Stimulated activated memory B cell treated with anti-CD40 and anti-IgM and Interleukin-4, amounts not matched to agents 10 μg/mL and 1 μg/mL and 100 μg/mL, for 72 hours (primary cell): Measurements from ENCODE around the gene QPCT.
"Not testable (repeated sequence)": the region's sequence is repeated elsewhere in the genome, so short reads cannot be mapped to it uniquely, and the experiment has no call there.

Experiments
- ATAC-seq: fragments of 150-1000 bp; cut with Tn5 transposase; 2 replicates; pipeline ENCODE4 v1.10.0; 2021
- H3K27ac Mint-ChIP-seq: one replicate; pipeline ENCODE4 v1.8.0; 2022; ENCODE audit warnings: mild to moderate bottlenecking, mixed read lengths
- H3K27me3 Mint-ChIP-seq: one replicate; pipeline ENCODE4 v1.8.0; 2022; ENCODE audit warnings: mixed read lengths
- H3K36me3 Mint-ChIP-seq: one replicate; pipeline ENCODE4 v1.8.0; 2022; ENCODE audit warnings: mixed read lengths
- H3K4me1 Mint-ChIP-seq: one replicate; pipeline ENCODE4 v1.8.0; 2022; ENCODE audit warnings: mixed read lengths
- H3K4me3 Mint-ChIP-seq: one replicate; pipeline ENCODE4 v1.8.0; 2022; ENCODE audit warnings: mild to moderate bottlenecking, moderate library complexity, mixed read lengths
- H3K9me3 Mint-ChIP-seq: one replicate; pipeline ENCODE4 v1.8.0; 2022; ENCODE audit warnings: mixed read lengths

QPCT gene

GRCh38 chr2:37344453-37345361 is at the start of gene QPCT:
Gene QPCT (plus strand): TSS chr2:37344630. CDS start chr2:37344732, 102 bp downstream.
- H3K27me3 Mint-ChIP-seq: no peaks in the 10 kb centered on the region
- no peaks in the 10 kb centered on the region for H3K9me3 Mint-ChIP-seq
- ATAC-seq: peak; percentile 89
- H3K4me1 Mint-ChIP-seq: peaks cover 26% of the 10 kb centered on the region
- peak within 1 kb of the TSS; percentile 85 for H3K27ac Mint-ChIP-seq
- H3K36me3 Mint-ChIP-seq: no peaks in the 10 kb centered on the region
- peak within 1 kb of the TSS; percentile 87 for H3K4me3 Mint-ChIP-seq

- not testable (repeated sequence) for H3K27me3 Mint-ChIP-seq
These were observed 49.6 kb upstream of the QPCT start for GRCh38 chr2:37294858-37295257.

GRCh38 chr2:37295469-37296073 is 48.9 kb upstream of the QPCT start:
- Mint-ChIP-seq H3K4me1 (peaks cover 32% of the 10 kb centered on the region), H3K4me3 (no peak overlapping the region), H3K36me3 (peaks cover 21% of the 10 kb centered on the region), H3K27ac (peak overlapping the region; percentile 14), H3K9me3 (no peaks in the 10 kb centered on the region), H3K27me3 (no peaks in the 10 kb centered on the region)
- ATAC-seq: no peak

More at GRCh38 chr2:37294858-37295257, 49.6 kb upstream of the QPCT start:
- Mint-ChIP-seq H3K27ac (peak overlapping the region; percentile 14), H3K36me3 (peaks cover 28% of the 10 kb centered on the region), H3K4me1 (peaks cover 31% of the 10 kb centered on the region)
- H3K4me3 Mint-ChIP-seq, ATAC-seq, H3K9me3 Mint-ChIP-seq: not testable (repeated sequence)

GRCh38 chr2:37297632-37298031 is 46.8 kb upstream of the QPCT start:
- H3K36me3 Mint-ChIP-seq: peaks cover 10% of the 10 kb centered on the region
- no peak for ATAC-seq
- H3K27me3 Mint-ChIP-seq: no peaks in the 10 kb centered on the region
- H3K4me1 Mint-ChIP-seq: peaks cover 31% of the 10 kb centered on the region
- H3K9me3 Mint-ChIP-seq: no peaks in the 10 kb centered on the region
- no peak overlapping the region for H3K4me3 Mint-ChIP-seq
- no peak overlapping the region for H3K27ac Mint-ChIP-seq

- H3K36me3 Mint-ChIP-seq: peaks cover 24% of the 10 kb centered on the region
- H3K4me3 Mint-ChIP-seq: no peak overlapping the region
- peaks cover 29% of the 10 kb centered on the region for H3K4me1 Mint-ChIP-seq
- no peaks in the 10 kb centered on the region for H3K27me3 Mint-ChIP-seq
- no peak for ATAC-seq
- H3K27ac Mint-ChIP-seq: no peak overlapping the region
- H3K9me3 Mint-ChIP-seq: no peaks in the 10 kb centered on the region
These were observed 44.3 kb upstream of the QPCT start for GRCh38 chr2:37300146-37300545.

GRCh38 chr2:37300578-37300977 is 43.9 kb upstream of the QPCT start:
- no peak overlapping the region for H3K4me3 Mint-ChIP-seq
- no peak for ATAC-seq
- peaks cover 24% of the 10 kb centered on the region for H3K36me3 Mint-ChIP-seq
- no peaks in the 10 kb centered on the region for H3K27me3 Mint-ChIP-seq
- no peak overlapping the region for H3K27ac Mint-ChIP-seq
- peaks cover 25% of the 10 kb centered on the region for H3K4me1 Mint-ChIP-seq
- H3K9me3 Mint-ChIP-seq: no peaks in the 10 kb centered on the region

- H3K36me3 Mint-ChIP-seq: peaks cover 24% of the 10 kb centered on the region
- peaks cover 27% of the 10 kb centered on the region for H3K4me1 Mint-ChIP-seq
- H3K27me3 Mint-ChIP-seq: no peaks in the 10 kb centered on the region
- no peaks in the 10 kb centered on the region for H3K9me3 Mint-ChIP-seq
- no peak overlapping the region for H3K27ac Mint-ChIP-seq
- H3K4me3 Mint-ChIP-seq: no peak overlapping the region
- ATAC-seq: no peak
These were observed 43.0 kb upstream of the QPCT start for GRCh38 chr2:37301408-37301807.

- peaks cover 34% of the 10 kb centered on the region for H3K4me1 Mint-ChIP-seq
- no peak for ATAC-seq
- H3K4me3 Mint-ChIP-seq: no peak overlapping the region
- H3K36me3 Mint-ChIP-seq: peaks cover 26% of the 10 kb centered on the region
- H3K9me3 Mint-ChIP-seq: no peaks in the 10 kb centered on the region
- no peak overlapping the region for H3K27ac Mint-ChIP-seq
- no peaks in the 10 kb centered on the region for H3K27me3 Mint-ChIP-seq
These were observed 41.7 kb upstream of the QPCT start for GRCh38 chr2:37302701-37303252.

- Mint-ChIP-seq H3K27ac (peak overlapping the region; percentile 49), H3K27me3 (no peaks in the 10 kb centered on the region), H3K36me3 (peaks cover 21% of the 10 kb centered on the region), H3K4me1 (peaks cover 38% of the 10 kb centered on the region), H3K4me3 (no peak overlapping the region), H3K9me3 (no peaks in the 10 kb centered on the region)
- no peak for ATAC-seq
These were observed 38.4 kb upstream of the QPCT start for GRCh38 chr2:37306024-37306423.

- H3K4me1 Mint-ChIP-seq: peaks cover 40% of the 10 kb centered on the region
- H3K4me3 Mint-ChIP-seq: no peak overlapping the region
- no peak for ATAC-seq
- no peaks in the 10 kb centered on the region for H3K9me3 Mint-ChIP-seq
- H3K27me3 Mint-ChIP-seq: no peaks in the 10 kb centered on the region
- peaks cover 21% of the 10 kb centered on the region for H3K36me3 Mint-ChIP-seq
- no peak overlapping the region for H3K27ac Mint-ChIP-seq
These were observed 36.9 kb upstream of the QPCT start for GRCh38 chr2:37307500-37307899.

GRCh38 chr2:37315364-37315763 is 29.1 kb upstream of the QPCT start:
- no peaks in the 10 kb centered on the region for H3K9me3 Mint-ChIP-seq
- H3K27ac Mint-ChIP-seq: no peak overlapping the region
- no peak for ATAC-seq
- H3K4me1 Mint-ChIP-seq: peaks cover 80% of the 10 kb centered on the region
- H3K36me3 Mint-ChIP-seq: peaks cover 11% of the 10 kb centered on the region
- H3K27me3 Mint-ChIP-seq: no peaks in the 10 kb centered on the region
- H3K4me3 Mint-ChIP-seq: no peak overlapping the region

- Mint-ChIP-seq H3K4me1 (peaks cover 75% of the 10 kb centered on the region), H3K27ac (no peak overlapping the region), H3K4me3 (peak overlapping the region; percentile 21), H3K36me3 (peaks cover 11% of the 10 kb centered on the region), H3K9me3 (no peaks in the 10 kb centered on the region), H3K27me3 (no peaks in the 10 kb centered on the region)
- no peak for ATAC-seq
These were observed 28.2 kb upstream of the QPCT start for GRCh38 chr2:37316181-37316580.

- Mint-ChIP-seq H3K4me3 (peak overlapping the region; percentile 24), H3K4me1 (peaks cover 74% of the 10 kb centered on the region), H3K36me3 (peaks cover 11% of the 10 kb centered on the region), H3K27ac (peak overlapping the region; percentile 40), H3K9me3 (no peaks in the 10 kb centered on the region), H3K27me3 (no peaks in the 10 kb centered on the region)
- ATAC-seq: no peak
These were observed 26.7 kb upstream of the QPCT start for GRCh38 chr2:37317746-37318145.

- peak overlapping the region; percentile 40 for H3K27ac Mint-ChIP-seq
- no peaks in the 10 kb centered on the region for H3K9me3 Mint-ChIP-seq
- peaks cover 72% of the 10 kb centered on the region for H3K4me1 Mint-ChIP-seq
- peak; percentile 85 for ATAC-seq
- peaks cover 11% of the 10 kb centered on the region for H3K36me3 Mint-ChIP-seq
- peak overlapping the region; percentile 24 for H3K4me3 Mint-ChIP-seq
- H3K27me3 Mint-ChIP-seq: no peaks in the 10 kb centered on the region
These were observed 26.0 kb upstream of the QPCT start for GRCh38 chr2:37318401-37318800.

GRCh38 chr2:37319754-37320609 is 24.4 kb upstream of the QPCT start:
- Mint-ChIP-seq H3K9me3 (no peaks in the 10 kb centered on the region), H3K36me3 (peaks cover 5% of the 10 kb centered on the region), H3K27me3 (no peaks in the 10 kb centered on the region), H3K4me1 (peaks cover 61% of the 10 kb centered on the region), H3K4me3 (peak overlapping the region; percentile 31), H3K27ac (no peak overlapping the region)
- ATAC-seq: no peak
